HG03469 (cell line): ENCODE results near the gene ATF3.
"Not testable (repeated sequence)": the region's sequence is repeated elsewhere in the genome, so short reads cannot be mapped to it uniquely, and the experiment has no call there.

Experiments used
- ATAC-seq: cut with Tn5 transposase; IDR thresholded peaks from one replicate; pipeline ENCODE4 v1.9.1; 2021; ENCODE audit warnings: mild to moderate bottlenecking, moderate library complexity, moderate number of reproducible peaks; ENCODE audit not compliant: unreplicated experiment

Gene ATF3

GRCh38 chr1:212625781-212626450, 17.4 kb downstream of the ATF3 start:
- ATAC-seq: no peak

GRCh38 chr1:212628046-212628445, 19.5 kb downstream of the ATF3 start:
- ATAC-seq: no peak

GRCh38 chr1:212628813-212629415, 20.4 kb downstream of the ATF3 start:
- no peak for ATAC-seq

- ATAC-seq: no peak
These were observed 21.0 kb downstream of the ATF3 start for GRCh38 chr1:212629450-212630157.

- ATAC-seq: peak; percentile 90
These were observed 21.8 kb downstream of the ATF3 start for GRCh38 chr1:212630158-212630900.

GRCh38 chr1:212633161-212633560, 24.6 kb downstream of the ATF3 start:
- ATAC-seq: no peak

- no peak for ATAC-seq
These were observed 25.7 kb downstream of the ATF3 start for GRCh38 chr1:212634252-212634651.

GRCh38 chr1:212635141-212635631, 26.6 kb downstream of the ATF3 start:
- no peak for ATAC-seq

- ATAC-seq: no peak
These were observed 29.3 kb downstream of the ATF3 start for GRCh38 chr1:212637902-212638301.

- ATAC-seq: no peak
These were observed 30.1 kb downstream of the ATF3 start for GRCh38 chr1:212638492-212639151.

GRCh38 chr1:212639524-212639923, 31.0 kb downstream of the ATF3 start:
- not testable (repeated sequence) for ATAC-seq

GRCh38 chr1:212640223-212640878, 31.8 kb downstream of the ATF3 start:
- ATAC-seq: no peak

GRCh38 chr1:212641956-212642355, 33.4 kb downstream of the ATF3 start:
- no peak for ATAC-seq

GRCh38 chr1:212643877-212644276, 35.3 kb downstream of the ATF3 start:
- no peak for ATAC-seq

GRCh38 chr1:212644866-212645545, 36.4 kb downstream of the ATF3 start:
- ATAC-seq: no peak

- no peak for ATAC-seq
These were observed 37.3 kb downstream of the ATF3 start for GRCh38 chr1:212645546-212646543.

GRCh38 chr1:212646588-212646987, 38.0 kb downstream of the ATF3 start:
- no peak for ATAC-seq

GRCh38 chr1:212647004-212647403, 38.4 kb downstream of the ATF3 start:
- ATAC-seq: no peak
